ENCODE results near the gene FAM107A. TPM values are rescaled to one million over a fixed set of nuclear protein-coding genes. Genes with fewer than 3 reads are reported as not detected.

FAM107A gene
- total RNA-seq, 1 experiment from 2014 or later: not detected

DNA sequence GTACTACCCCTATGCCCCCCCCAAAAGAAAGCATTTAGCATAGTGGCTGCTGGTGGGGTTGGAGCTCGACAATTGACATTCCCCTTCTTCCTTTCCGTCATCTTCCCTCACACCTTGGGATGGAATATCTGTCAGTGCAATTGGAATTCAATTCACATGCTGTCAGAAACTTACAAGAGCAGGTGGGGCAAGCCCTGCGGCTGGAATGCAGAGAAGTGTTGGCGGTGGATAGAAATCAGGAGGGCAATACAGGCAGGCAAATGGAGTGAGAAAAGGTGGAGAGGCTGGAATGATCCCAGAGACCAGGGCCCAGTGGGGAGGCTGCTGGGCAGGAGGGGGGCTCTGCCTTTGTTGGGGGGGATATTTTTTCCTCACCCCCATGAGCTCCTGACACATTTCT lies 45.2 kb upstream of the FAM107A start:
- Histone ChIP-seq H3K9ac (ENCODE audit: low read length) (no peak overlapping the region), H3K79me2 (ENCODE audit: insufficient read depth, low read length) (no peaks in the 10 kb centered on the region), H2AFZ (ENCODE audit: low read depth, low read length, poor library complexity, severe bottlenecking) (no peak overlapping the region), H4K20me1 (ENCODE audit: insufficient read depth) (no peaks in the 10 kb centered on the region), H3K4me3 (replicated peaks in 1 of 2; ENCODE audit: low read depth in 1 of 2, low read length in 2 of 2) (no peak overlapping the region), H3K36me3 (ENCODE audit: control insufficient read depth in 1 of 2, insufficient read depth in 2 of 2, low read length in 2 of 2) (no peaks in the 10 kb centered on the region), H3K9me3 (ENCODE audit: control insufficient read depth in 1 of 2, insufficient read depth in 1 of 2, low read depth in 1 of 2, low read length in 2 of 2) (no peaks in the 10 kb centered on the region), H3K4me1 (ENCODE audit: control insufficient read depth in 1 of 2, insufficient read depth in 2 of 2, low read length in 2 of 2) (no peaks in the 10 kb centered on the region), H3K4me2 (ENCODE audit: low read length) (no peak overlapping the region), H3K9me2 (ENCODE audit: insufficient read depth) (no peaks in the 10 kb centered on the region), H3K27ac (ENCODE audit: low read depth, low read length) (no peak overlapping the region), H3K27me3 (ENCODE audit: insufficient read depth, low read length) (no peaks in the 10 kb centered on the region)
- ATAC-seq (no peak), DNase-seq (ENCODE audit: low read depth, low spot score) (no peak)
- intact Hi-C loops (cut with micrococcal nuclease): no loop called here
- TF ChIP-seq EZH2phosphoT487 (IDR thresholded peaks at IDR 0.05; ENCODE audit: borderline replicate concordance): no peak
- TF ChIP-seq EGR1 (IDR thresholded peaks at IDR 0.05; ENCODE audit: low read depth): no peak
- TF ChIP-seq POLR2AphosphoS5 (IDR thresholded peaks at IDR 0.05; ENCODE audit: low read depth, low read length): no peak
- TF ChIP-seq, protein P1, sequence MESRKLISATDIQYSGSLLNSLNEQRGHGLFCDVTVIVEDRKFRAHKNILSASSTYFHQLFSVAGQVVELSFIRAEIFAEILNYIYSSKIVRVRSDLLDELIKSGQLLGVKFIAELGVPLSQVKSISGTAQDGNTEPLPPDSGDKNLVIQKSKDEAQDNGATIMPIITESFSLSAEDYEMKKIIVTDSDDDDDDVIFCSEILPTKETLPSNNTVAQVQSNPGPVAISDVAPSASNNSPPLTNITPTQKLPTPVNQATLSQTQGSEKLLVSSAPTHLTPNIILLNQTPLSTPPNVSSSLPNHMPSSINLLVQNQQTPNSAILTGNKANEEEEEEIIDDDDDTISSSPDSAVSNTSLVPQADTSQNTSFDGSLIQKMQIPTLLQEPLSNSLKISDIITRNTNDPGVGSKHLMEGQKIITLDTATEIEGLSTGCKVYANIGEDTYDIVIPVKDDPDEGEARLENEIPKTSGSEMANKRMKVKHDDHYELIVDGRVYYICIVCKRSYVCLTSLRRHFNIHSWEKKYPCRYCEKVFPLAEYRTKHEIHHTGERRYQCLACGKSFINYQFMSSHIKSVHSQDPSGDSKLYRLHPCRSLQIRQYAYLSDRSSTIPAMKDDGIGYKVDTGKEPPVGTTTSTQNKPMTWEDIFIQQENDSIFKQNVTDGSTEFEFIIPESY (IDR thresholded peaks at IDR 0.05; ENCODE audit: extremely low read depth, insufficient replicate concordance, low read length): no peak
- TF ChIP-seq POLR2A (IDR thresholded peaks at IDR 0.05; ENCODE audit: borderline replicate concordance, extremely low read depth, insufficient read depth, insufficient read length): no peak
- TF ChIP-seq, protein P2, sequence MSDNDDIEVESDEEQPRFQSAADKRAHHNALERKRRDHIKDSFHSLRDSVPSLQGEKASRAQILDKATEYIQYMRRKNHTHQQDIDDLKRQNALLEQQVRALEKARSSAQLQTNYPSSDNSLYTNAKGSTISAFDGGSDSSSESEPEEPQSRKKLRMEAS (IDR thresholded peaks at IDR 0.05): no peak
- TF ChIP-seq SRF (IDR thresholded peaks at IDR 0.05; ENCODE audit: low read depth): no peak
- TF ChIP-seq, protein P3, sequence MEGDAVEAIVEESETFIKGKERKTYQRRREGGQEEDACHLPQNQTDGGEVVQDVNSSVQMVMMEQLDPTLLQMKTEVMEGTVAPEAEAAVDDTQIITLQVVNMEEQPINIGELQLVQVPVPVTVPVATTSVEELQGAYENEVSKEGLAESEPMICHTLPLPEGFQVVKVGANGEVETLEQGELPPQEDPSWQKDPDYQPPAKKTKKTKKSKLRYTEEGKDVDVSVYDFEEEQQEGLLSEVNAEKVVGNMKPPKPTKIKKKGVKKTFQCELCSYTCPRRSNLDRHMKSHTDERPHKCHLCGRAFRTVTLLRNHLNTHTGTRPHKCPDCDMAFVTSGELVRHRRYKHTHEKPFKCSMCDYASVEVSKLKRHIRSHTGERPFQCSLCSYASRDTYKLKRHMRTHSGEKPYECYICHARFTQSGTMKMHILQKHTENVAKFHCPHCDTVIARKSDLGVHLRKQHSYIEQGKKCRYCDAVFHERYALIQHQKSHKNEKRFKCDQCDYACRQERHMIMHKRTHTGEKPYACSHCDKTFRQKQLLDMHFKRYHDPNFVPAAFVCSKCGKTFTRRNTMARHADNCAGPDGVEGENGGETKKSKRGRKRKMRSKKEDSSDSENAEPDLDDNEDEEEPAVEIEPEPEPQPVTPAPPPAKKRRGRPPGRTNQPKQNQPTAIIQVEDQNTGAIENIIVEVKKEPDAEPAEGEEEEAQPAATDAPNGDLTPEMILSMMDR (IDR thresholded peaks at IDR 0.05 in 2 of 3, conservative IDR thresholded peaks at IDR 0.05 in 1 of 3; ENCODE audit: borderline replicate concordance in 1 of 3, insufficient read depth in 1 of 3, low read depth in 2 of 3, low read length in 2 of 3): no peak
- TF ChIP-seq SP1 (IDR thresholded peaks at IDR 0.05; ENCODE audit: low read depth): no peak
- TF ChIP-seq RAD21 (IDR thresholded peaks at IDR 0.05; ENCODE audit: low read depth): no peak
- TF ChIP-seq EZH2 (IDR thresholded peaks at IDR 0.05): no peak
- TF ChIP-seq FOSL1 (IDR thresholded peaks at IDR 0.05; ENCODE audit: low read depth): no peak
- no peak for TF ChIP-seq SIN3A (IDR thresholded peaks at IDR 0.05; ENCODE audit: low read depth)
- TF ChIP-seq, protein P4, sequence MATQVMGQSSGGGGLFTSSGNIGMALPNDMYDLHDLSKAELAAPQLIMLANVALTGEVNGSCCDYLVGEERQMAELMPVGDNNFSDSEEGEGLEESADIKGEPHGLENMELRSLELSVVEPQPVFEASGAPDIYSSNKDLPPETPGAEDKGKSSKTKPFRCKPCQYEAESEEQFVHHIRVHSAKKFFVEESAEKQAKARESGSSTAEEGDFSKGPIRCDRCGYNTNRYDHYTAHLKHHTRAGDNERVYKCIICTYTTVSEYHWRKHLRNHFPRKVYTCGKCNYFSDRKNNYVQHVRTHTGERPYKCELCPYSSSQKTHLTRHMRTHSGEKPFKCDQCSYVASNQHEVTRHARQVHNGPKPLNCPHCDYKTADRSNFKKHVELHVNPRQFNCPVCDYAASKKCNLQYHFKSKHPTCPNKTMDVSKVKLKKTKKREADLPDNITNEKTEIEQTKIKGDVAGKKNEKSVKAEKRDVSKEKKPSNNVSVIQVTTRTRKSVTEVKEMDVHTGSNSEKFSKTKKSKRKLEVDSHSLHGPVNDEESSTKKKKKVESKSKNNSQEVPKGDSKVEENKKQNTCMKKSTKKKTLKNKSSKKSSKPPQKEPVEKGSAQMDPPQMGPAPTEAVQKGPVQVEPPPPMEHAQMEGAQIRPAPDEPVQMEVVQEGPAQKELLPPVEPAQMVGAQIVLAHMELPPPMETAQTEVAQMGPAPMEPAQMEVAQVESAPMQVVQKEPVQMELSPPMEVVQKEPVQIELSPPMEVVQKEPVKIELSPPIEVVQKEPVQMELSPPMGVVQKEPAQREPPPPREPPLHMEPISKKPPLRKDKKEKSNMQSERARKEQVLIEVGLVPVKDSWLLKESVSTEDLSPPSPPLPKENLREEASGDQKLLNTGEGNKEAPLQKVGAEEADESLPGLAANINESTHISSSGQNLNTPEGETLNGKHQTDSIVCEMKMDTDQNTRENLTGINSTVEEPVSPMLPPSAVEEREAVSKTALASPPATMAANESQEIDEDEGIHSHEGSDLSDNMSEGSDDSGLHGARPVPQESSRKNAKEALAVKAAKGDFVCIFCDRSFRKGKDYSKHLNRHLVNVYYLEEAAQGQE (IDR thresholded peaks at IDR 0.05; ENCODE audit: low read depth): no peak
- no peak for TF ChIP-seq ELF1 (IDR thresholded peaks at IDR 0.05; ENCODE audit: borderline replicate concordance, low read depth)
- TF ChIP-seq CEBPB (IDR thresholded peaks at IDR 0.05; ENCODE audit: low read depth): no peak
- TF ChIP-seq JUND (IDR thresholded peaks at IDR 0.05): no peak
- TF ChIP-seq ZFX (IDR thresholded peaks at IDR 0.05): no peak
- ChIA-PET RAD21 (ENCODE audit: low non-redundant PET in 1 of 2, low total read pairs in 2 of 2, uncharacterized antibody in 2 of 2, unreplicated experiment in 2 of 2) (no interaction called here), POLR2A (no interaction called here), CTCF (interaction anchor here (1.0 kb wide), 1 partner anchor 18 kb away, joined by 3 read pairs; no protein-coding TSS in a partner anchor)
- BruUV-seq (replicated peaks): no TSS peak
